Measurements from ENCODE around the gene SPHK2.

SPHK2 gene

GRCh38 chr19:48617146-48617937 lies 2.0 kb upstream of the SPHK2 start (continued):
- TF ChIP-seq MYNN (tag by site-specific recombination; IDR thresholded peaks at IDR 0.05; ENCODE audit: borderline replicate concordance) (no peak), ZBTB48 (tag by site-specific recombination; IDR thresholded peaks at IDR 0.05) (no peak), ZNF266 (tag by site-specific recombination; IDR thresholded peaks at IDR 0.05; ENCODE audit: low read depth) (no peak), ZNF639 (tag by site-specific recombination; IDR thresholded peaks at IDR 0.05) (no peak), ZNF623 (tag by site-specific recombination; IDR thresholded peaks at IDR 0.05) (no peak)

GRCh38 chr19:48618278-48618915 lies 909 bp upstream of the SPHK2 start:
- TF ChIP-seq ZNF121 (tag by site-specific recombination; IDR thresholded peaks at IDR 0.05) (0 out of 2 replicates have a peak, but pooled peaks have one; percentile 39), ZNF354C (tag by site-specific recombination; IDR thresholded peaks at IDR 0.05; ENCODE audit: borderline replicate concordance, low read depth) (no peak)
- Histone ChIP-seq H3K4me1 (ENCODE audit: control insufficient read depth, insufficient read depth, low read length) (peaks cover 30% of the 10 kb centered on the region), H3K4me3 (ENCODE audit: low read depth, low read length) (peak overlapping the region; percentile 76), H3K36me3 (ENCODE audit: control insufficient read depth in 2 of 2, insufficient read depth in 1 of 2, low read length in 2 of 2) (peaks cover 14 to 43% of the 10 kb centered on the region in 2 experiments), H3K27ac (ENCODE audit: extremely low read depth, low read depth, low read length) (peak overlapping the region; percentile 100), H3K9me3 (ENCODE audit: control insufficient read depth, insufficient read depth, low read depth, low read length) (no peaks in the 10 kb centered on the region)
- ChIA-PET POLR2A (interaction anchor here (0.6 to 2.0 kb wide), 38 partner anchors 9 to 449 kb away, joined by 3 to 97 read pairs (median 6); partner anchors contain the start of genes CA11, DBP, IZUMO1 and LIG1), CTCF (interaction anchor here (0.5 to 1.8 kb wide), 6 partner anchors 9 to 352 kb away, joined by 3 to 13 read pairs (median 4); no protein-coding TSS in a partner anchor)

DNA sequence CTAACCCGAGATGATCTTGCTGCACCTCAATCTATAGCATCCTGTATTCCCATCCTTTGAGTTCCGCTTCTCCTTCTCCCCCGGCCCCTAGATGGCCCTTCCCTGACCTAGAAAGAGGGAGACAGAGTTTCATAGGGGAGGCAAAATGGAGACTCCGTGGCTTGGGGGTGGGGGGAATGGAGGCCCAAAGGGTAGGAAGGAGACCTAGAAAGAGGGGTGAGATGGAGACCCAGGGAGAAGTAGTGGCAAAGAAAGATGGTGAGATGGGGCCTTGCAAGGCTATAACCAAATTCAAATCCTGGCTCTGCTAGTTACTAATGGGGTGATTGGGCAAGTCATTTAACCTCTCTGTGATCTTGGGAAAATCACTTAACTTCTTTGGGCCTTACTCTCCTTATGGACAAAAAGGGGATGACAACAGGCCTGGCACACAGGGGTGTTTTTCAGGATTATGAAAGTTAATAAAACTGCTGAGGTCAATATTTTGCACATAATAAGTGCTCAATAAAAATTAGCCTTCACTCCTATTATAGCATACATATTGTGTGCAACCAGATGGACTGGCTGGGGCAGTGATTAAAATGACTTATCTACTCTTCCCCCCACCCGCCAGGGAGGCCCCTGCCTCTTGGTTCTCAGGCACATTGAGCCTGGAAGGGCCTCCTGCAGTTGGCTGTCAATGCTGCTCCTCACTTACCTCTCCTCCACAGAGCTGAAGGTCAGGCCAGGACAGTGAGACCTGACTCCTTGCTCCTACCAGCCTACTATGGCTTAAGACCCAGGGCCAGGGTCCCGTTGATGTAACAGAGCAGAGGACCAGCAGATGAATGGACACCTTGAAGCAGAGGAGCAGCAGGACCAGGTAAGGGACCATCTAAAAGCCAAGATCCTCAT lies 633 bp downstream of the SPHK2 start:
- POLR2A ChIA-PET = interaction anchor here (0.5 to 1.8 kb wide), 44 partner anchors 10 to 1247 kb away, joined by 3 to 97 read pairs (median 5); partner anchors contain the start of genes ALDH16A1, CA11, IZUMO1 and KDELR1
- Histone ChIP-seq H3K36me3 (ENCODE audit: control insufficient read depth in 2 of 2, insufficient read depth in 1 of 2, low read length in 2 of 2) (peaks cover 14 to 40% of the 10 kb centered on the region in 2 experiments), H3K9me3 (ENCODE audit: control insufficient read depth, insufficient read depth, low read depth, low read length) (no peaks in the 10 kb centered on the region), H3K4me3 (ENCODE audit: low read depth, low read length) (peak overlapping the region; percentile 40), H3K27ac (ENCODE audit: extremely low read depth, low read depth, low read length) (peak overlapping the region; percentile 100), H3K4me1 (ENCODE audit: control insufficient read depth, insufficient read depth, low read length) (peaks cover 34% of the 10 kb centered on the region)
- CTCF ChIA-PET = interaction anchor here (0.6 to 1.1 kb wide), 5 partner anchors 35 to 606 kb away, joined by 3 to 6 read pairs (median 3); no protein-coding TSS in a partner anchor
- peak; percentile 96 for TF ChIP-seq ZNF664 (tag by site-specific recombination; IDR thresholded peaks at IDR 0.05)
- TF ChIP-seq ZNF391 (tag by site-specific recombination; IDR thresholded peaks at IDR 0.05; ENCODE audit: borderline replicate concordance, low read depth) = no peak
- TF ChIP-seq KLF10 (tag by site-specific recombination; IDR thresholded peaks at IDR 0.05) = no peak
- 0 out of 2 replicates have a peak, but pooled peaks have one; percentile 14 for TF ChIP-seq ZBTB17 (tag by site-specific recombination; IDR thresholded peaks at IDR 0.05)
- TF ChIP-seq ZNF747 (tag by site-specific recombination; IDR thresholded peaks at IDR 0.05) = no peak
- TF ChIP-seq ZNF16 (tag by site-specific recombination; IDR thresholded peaks at IDR 0.05; ENCODE audit: low read depth) = no peak
- no peak for TF ChIP-seq ZFHX2 (tag by site-specific recombination; conservative IDR thresholded peaks at IDR 0.05)
- TF ChIP-seq CTCF (tag by site-specific recombination; IDR thresholded peaks at IDR 0.05) = peak; percentile 43; the same call in 1 of the 2 replicates
- TF ChIP-seq YY1 (tag by site-specific recombination; IDR thresholded peaks at IDR 0.05) = no peak
- TF ChIP-seq ZNF324 (tag by site-specific recombination; IDR thresholded peaks at IDR 0.05) = no peak
- TF ChIP-seq, protein P1, sequence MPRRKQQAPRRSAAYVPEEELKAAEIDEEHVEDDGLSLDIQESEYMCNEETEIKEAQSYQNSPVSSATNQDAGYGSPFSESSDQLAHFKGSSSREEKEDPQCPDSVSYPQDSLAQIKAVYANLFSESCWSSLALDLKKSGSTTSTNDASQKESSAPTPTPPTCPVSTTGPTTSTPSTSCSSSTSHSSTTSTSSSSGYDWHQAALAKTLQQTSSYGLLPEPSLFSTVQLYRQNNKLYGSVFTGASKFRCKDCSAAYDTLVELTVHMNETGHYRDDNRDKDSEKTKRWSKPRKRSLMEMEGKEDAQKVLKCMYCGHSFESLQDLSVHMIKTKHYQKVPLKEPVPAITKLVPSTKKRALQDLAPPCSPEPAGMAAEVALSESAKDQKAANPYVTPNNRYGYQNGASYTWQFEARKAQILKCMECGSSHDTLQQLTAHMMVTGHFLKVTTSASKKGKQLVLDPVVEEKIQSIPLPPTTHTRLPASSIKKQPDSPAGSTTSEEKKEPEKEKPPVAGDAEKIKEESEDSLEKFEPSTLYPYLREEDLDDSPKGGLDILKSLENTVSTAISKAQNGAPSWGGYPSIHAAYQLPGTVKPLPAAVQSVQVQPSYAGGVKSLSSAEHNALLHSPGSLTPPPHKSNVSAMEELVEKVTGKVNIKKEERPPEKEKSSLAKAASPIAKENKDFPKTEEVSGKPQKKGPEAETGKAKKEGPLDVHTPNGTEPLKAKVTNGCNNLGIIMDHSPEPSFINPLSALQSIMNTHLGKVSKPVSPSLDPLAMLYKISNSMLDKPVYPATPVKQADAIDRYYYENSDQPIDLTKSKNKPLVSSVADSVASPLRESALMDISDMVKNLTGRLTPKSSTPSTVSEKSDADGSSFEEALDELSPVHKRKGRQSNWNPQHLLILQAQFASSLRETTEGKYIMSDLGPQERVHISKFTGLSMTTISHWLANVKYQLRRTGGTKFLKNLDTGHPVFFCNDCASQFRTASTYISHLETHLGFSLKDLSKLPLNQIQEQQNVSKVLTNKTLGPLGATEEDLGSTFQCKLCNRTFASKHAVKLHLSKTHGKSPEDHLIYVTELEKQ (tag by site-specific recombination; IDR thresholded peaks at IDR 0.05; ENCODE audit: borderline replicate concordance) = no peak
- TF ChIP-seq ZBTB10 (tag by site-specific recombination; IDR thresholded peaks at IDR 0.05) = peak; percentile 67; the same call in 1 of the 2 replicates

Data from HEK293 (cell line).